Endodermal cell (in vitro differentiated cells): ENCODE data around the gene MBD5. TPM values are rescaled to one million over a fixed set of nuclear protein-coding genes. Genes with fewer than 3 reads are reported as not detected.

Source experiments
- DNase-seq: peaks from one replicate; pipeline ENCODE4 v3.0.0-alpha.2; 2017
- H3K27ac ChIP-seq: 2 replicates; pipeline ENCODE4 v1.5.1; 2013; ENCODE audit warnings: mild to moderate bottlenecking, low read depth, low read length, moderate library complexity
- H3K27me3 ChIP-seq: 2 replicates; pipeline ENCODE4 v1.6.1; 2013; ENCODE audit warnings: mild to moderate bottlenecking, low read length, moderate library complexity; ENCODE audit not compliant: insufficient read depth, control insufficient read depth, poor library complexity, severe bottlenecking
- H3K36me3 ChIP-seq: 2 replicates; pipeline ENCODE4 v1.7.0; 2013; ENCODE audit warnings: mild to moderate bottlenecking, low read length, moderate library complexity; ENCODE audit not compliant: control insufficient read depth, insufficient read depth
- H3K4me1 ChIP-seq: one replicate; pipeline ENCODE4 v1.7.0; 2013; ENCODE audit warnings: low read length; ENCODE audit not compliant: control insufficient read depth, insufficient read depth
- H3K4me3 ChIP-seq: 2 replicates; pipeline ENCODE4 v1.5.1; 2013; ENCODE audit warnings: mild to moderate bottlenecking, low read length, moderate library complexity
- H3K9ac ChIP-seq: 2 replicates; pipeline ENCODE4 v1.6.1; 2013; ENCODE audit warnings: mild to moderate bottlenecking, low read length, moderate library complexity; ENCODE audit not compliant: poor library complexity, severe bottlenecking; ENCODE audit errors: extremely low read depth
- H3K9me3 ChIP-seq: 2 replicates; pipeline ENCODE4 v1.6.1; 2013; ENCODE audit warnings: mild to moderate bottlenecking, low read length, moderate library complexity; ENCODE audit not compliant: control insufficient read depth
- H3K27ac Mint-ChIP-seq: 2 replicates; pipeline ENCODE4 v1.8.0; 2020; ENCODE audit warnings: mixed read lengths
- H3K27me3 Mint-ChIP-seq: 2 replicates; pipeline ENCODE4 v1.8.0; 2021; ENCODE audit warnings: mild to moderate bottlenecking, mixed read lengths; ENCODE audit not compliant: insufficient read depth
- H3K36me3 Mint-ChIP-seq: 2 replicates; pipeline ENCODE4 v1.8.0; 2020; ENCODE audit warnings: low read depth, mixed read lengths
- H3K4me1 Mint-ChIP-seq: 2 replicates; pipeline ENCODE4 v1.8.0; 2020; ENCODE audit warnings: mixed read lengths
- H3K4me3 Mint-ChIP-seq: 2 replicates; pipeline ENCODE4 v1.8.0; 2020; ENCODE audit warnings: mild to moderate bottlenecking, moderate library complexity, mixed read lengths
- H3K9me3 Mint-ChIP-seq: 2 replicates; pipeline ENCODE4 v1.8.0; 2020; ENCODE audit warnings: mild to moderate bottlenecking, mixed read lengths
- CTCF ChIP-seq: fragments of 200-600 bp; sonication (generic); conservative IDR thresholded peaks from 2 replicates; pipeline ENCODE4 v1.5.0; 2021; ENCODE audit warnings: antibody characterized with exemption, mild to moderate bottlenecking
- WGBS, 2 experiments: methylation state at CpG; one replicate each; pipeline versions ENCODE4 v1.1.5 to v1.1.7; 2013; ENCODE audit warnings: missing lambda C conversion rate in 2 of 2, mixed read lengths in 1 of 2; ENCODE audit not compliant: insufficient coverage in 1 of 2, insufficient read length in 1 of 2; 5-methylcytosine and 5-hydroxymethylcytosine counted together
- total RNA-seq, 2 donors: library from RNA; stranded (reverse); fragmentation: NEBNext Ultra II Directional in 1 of 2; extraction: Animal tissue kit (Norgen Biotek cat#: 25700) in 1 of 2; gene quantifications; 2 replicates in 1 of 2; 3 replicates in 1 of 2; pipeline ENCODE4 v1.2.1, GENCODE V29; 2021

MBD5 gene
- total RNA-seq, 2 donors from 2014 or later: 49.1 to 55.7 TPM

DNA sequence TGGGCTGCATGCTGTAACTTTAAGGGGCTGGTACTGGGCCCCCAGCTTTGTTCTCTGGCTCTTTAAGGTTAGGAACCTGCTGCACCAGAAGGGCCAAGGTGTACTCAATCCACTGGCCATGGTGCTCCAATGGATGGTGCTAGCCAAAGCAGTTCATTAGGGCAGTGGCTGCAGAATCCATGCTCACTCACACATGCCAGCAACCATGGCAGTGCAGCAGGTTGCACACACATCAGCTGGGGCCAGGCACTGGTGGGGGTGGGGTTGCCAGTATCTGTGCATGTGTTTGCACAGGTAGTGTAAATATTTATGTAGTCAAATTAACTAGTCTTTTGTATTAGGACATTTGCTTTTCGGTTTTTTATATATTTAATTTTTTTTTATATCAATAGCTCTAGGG is 395.4 kb downstream of the MBD5 start:
- no peak for DNase-seq
- H3K9ac ChIP-seq: no peak overlapping the region
- WGBS, 2 experiments: no CpG with 5 or more reads among the region's 1 CpG
- Mint-ChIP-seq H3K27me3 (no peaks in the 10 kb centered on the region), H3K36me3 (peaks cover 5% of the 10 kb centered on the region), H3K4me3 (no peak overlapping the region), H3K9me3 (peaks cover 17% of the 10 kb centered on the region), H3K27ac (no peak overlapping the region), H3K4me1 (no peaks in the 10 kb centered on the region)
- H3K27me3 ChIP-seq: no peaks in the 10 kb centered on the region
- no peak for TF ChIP-seq CTCF
- no peak overlapping the region for H3K4me3 ChIP-seq
- peaks cover 14% of the 10 kb centered on the region for H3K9me3 ChIP-seq
- no peak overlapping the region for H3K27ac ChIP-seq
- H3K36me3 ChIP-seq: no peaks in the 10 kb centered on the region
- H3K4me1 ChIP-seq: no peaks in the 10 kb centered on the region

DNA sequence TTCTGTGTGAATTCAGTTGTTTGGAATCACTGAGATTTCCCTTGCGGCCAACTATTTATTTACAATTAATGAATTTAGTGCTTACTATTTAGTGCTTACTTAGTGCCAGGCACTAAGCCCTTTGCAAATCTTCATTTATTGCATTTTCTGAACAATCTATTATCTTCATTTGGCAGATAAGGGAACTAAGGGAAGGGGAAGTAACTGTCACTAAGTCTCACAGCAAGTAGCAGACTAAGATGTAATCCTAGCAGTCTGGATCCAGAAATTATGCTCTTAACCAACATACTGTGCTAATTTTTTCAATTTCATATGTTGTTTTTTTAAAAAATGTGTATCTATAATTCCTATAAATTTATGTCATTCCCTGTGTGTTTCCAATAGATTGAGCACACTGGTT is 409.2 kb downstream of the MBD5 start:
- no peak overlapping the region for H3K27ac ChIP-seq
- Mint-ChIP-seq H3K4me3 (no peak overlapping the region), H3K27ac (no peak overlapping the region), H3K9me3 (peaks cover 21% of the 10 kb centered on the region), H3K4me1 (no peaks in the 10 kb centered on the region), H3K36me3 (no peaks in the 10 kb centered on the region), H3K27me3 (no peaks in the 10 kb centered on the region)
- H3K9me3 ChIP-seq: no peaks in the 10 kb centered on the region
- 100% methylated on average over 1 of the region's 1 CpG; no CpG with 5 or more reads in 1 of the 2 experiments for WGBS, 2 experiments
- DNase-seq: no peak
- TF ChIP-seq CTCF: no peak
- no peak overlapping the region for H3K4me3 ChIP-seq
- H3K36me3 ChIP-seq: no peaks in the 10 kb centered on the region
- H3K27me3 ChIP-seq: no peaks in the 10 kb centered on the region
- no peaks in the 10 kb centered on the region for H3K4me1 ChIP-seq
- H3K9ac ChIP-seq: no peak overlapping the region

DNA sequence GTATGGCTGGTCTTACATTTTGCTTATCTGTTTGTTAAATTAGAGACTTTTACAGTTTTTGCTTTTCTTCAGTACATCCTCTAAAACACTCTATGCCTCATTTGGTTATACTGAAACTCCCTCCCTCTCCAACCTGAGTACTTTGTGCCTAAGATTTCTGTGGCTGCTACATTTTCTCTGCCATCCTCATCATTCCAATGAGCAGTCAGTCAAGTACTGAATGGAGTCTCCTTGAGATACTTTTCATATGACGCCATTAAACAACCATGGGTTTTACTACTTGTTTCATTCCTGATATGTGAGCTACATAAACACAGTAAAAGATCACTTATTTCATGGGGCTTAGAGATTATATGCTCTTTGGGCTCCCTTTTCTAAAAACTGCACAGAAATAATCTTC is 427.0 kb downstream of the MBD5 start:
- Histone ChIP-seq H3K9me3 (no peaks in the 10 kb centered on the region), H3K27me3 (no peaks in the 10 kb centered on the region), H3K36me3 (no peaks in the 10 kb centered on the region), H3K9ac (no peak overlapping the region), H3K4me3 (no peak overlapping the region), H3K27ac (no peak overlapping the region), H3K4me1 (no peaks in the 10 kb centered on the region)
- Mint-ChIP-seq H3K27me3 (no peaks in the 10 kb centered on the region), H3K36me3 (no peaks in the 10 kb centered on the region), H3K9me3 (no peaks in the 10 kb centered on the region), H3K4me1 (no peaks in the 10 kb centered on the region), H3K27ac (no peak overlapping the region), H3K4me3 (no peak overlapping the region)
- TF ChIP-seq CTCF: no peak
- WGBS, 2 experiments: 97 to 100% methylated on average over 1 of the region's 1 CpG
- no peak for DNase-seq
